Measurements from ENCODE around the gene SYNE2. TPM values are rescaled to one million over a fixed set of nuclear protein-coding genes. Genes with fewer than 3 reads are reported as not detected.

Gene SYNE2
- total and polyA plus RNA-seq, 2 of the 8 experiments (the other 6 are each of a cell fraction or from before 2014, with no cell fraction given), result 32.6 to 46.1 TPM

GRCh38 chr14:63908667-63909264 lies 56.0 kb downstream of the SYNE2 start:
- no peaks in the 10 kb centered on the region for H3K27me3 ChIP-seq (replicated peaks in 1 of 4; ENCODE audit: control insufficient read depth in 3 of 4, extremely low read depth in 1 of 4, insufficient read depth in 3 of 4, low read length in 3 of 4)
- 92% methylated on average over 4 of the region's 4 CpGs; no CpG with 5 or more reads in 1 of the 2 experiments for WGBS, 2 experiments (ENCODE audit: extremely low coverage in 1 of 2, insufficient coverage in 1 of 2, insufficient read length in 1 of 2, insufficient replicate concordance in 2 of 2, low coverage in 1 of 2, low lambda C conversion rate in 2 of 2, missing lambda C conversion rate in 1 of 2)

More at GRCh38 chr14:63908667-63909264, 56.0 kb downstream of the SYNE2 start:
- Histone ChIP-seq H3K4me2 (ENCODE audit: insufficient read depth in 1 of 2, low read depth in 2 of 2, low read length in 2 of 2) (no peak overlapping the region), H3K18ac (ENCODE audit: extremely low read depth, low read length) (no peak overlapping the region), H3K36me3 (ENCODE audit: control insufficient read depth in 2 of 4, insufficient read depth in 4 of 4, low read length in 3 of 4) (no peaks in the 10 kb centered on the region; a peak in 1 of 8 replicates), H3K9ac (replicated peaks in 1 of 4; ENCODE audit: extremely low read depth in 1 of 4, low read depth in 3 of 4, low read length in 3 of 4) (no peak overlapping the region), H3K4ac (replicated peaks; ENCODE audit: insufficient read length, low read depth, low read length) (no peak overlapping the region), H3K4me3 (ENCODE audit: extremely low read depth in 1 of 4, insufficient read depth in 2 of 4, low read depth in 3 of 4, low read length in 4 of 4) (no peak overlapping the region), H2AFZ (ENCODE audit: low read length) (no peak overlapping the region), H3K23ac (ENCODE audit: insufficient read length) (no peak overlapping the region), H3K79me2 (ENCODE audit: control insufficient read depth in 1 of 2, insufficient read depth in 2 of 2, low read length in 2 of 2) (peaks cover 0 to 29% of the 10 kb centered on the region in 2 experiments; a peak in 2 of 4 replicates), H2BK15ac (ENCODE audit: low read length) (no peak overlapping the region), H3K27ac (ENCODE audit: low read depth, low read length) (no peak overlapping the region), H3K56ac (replicated peaks; ENCODE audit: insufficient read length, low read depth, low read length) (no peak overlapping the region), H2BK5ac (ENCODE audit: low read depth, low read length) (no peak overlapping the region), H4K8ac (ENCODE audit: extremely low read depth, insufficient read depth, low read length) (no peak overlapping the region), H2AK5ac (ENCODE audit: low read depth, low read length) (no peak overlapping the region), H3K14ac (ENCODE audit: insufficient read length) (no peak overlapping the region), H3K9me3 (ENCODE audit: insufficient read depth in 2 of 2, low read depth in 1 of 2, low read length in 1 of 2) (no peaks in the 10 kb centered on the region), H3K4me1 (replicated peaks in 1 of 4; ENCODE audit: control insufficient read depth in 3 of 4, insufficient read depth in 4 of 4, low read length in 3 of 4) (peaks cover 0 to 4% (median under 1%) of the 10 kb centered on the region in 4 experiments; a peak in 1 of 7 replicates), H4K91ac (replicated peaks; ENCODE audit: insufficient read length, low read length) (no peak overlapping the region), H3K79me1 (ENCODE audit: low read depth, low read length) (0 out of 2 replicates have a peak, but pooled peaks cover 2% of the 10 kb centered on the region), H4K5ac (ENCODE audit: insufficient read length, low read depth, low read length) (no peak overlapping the region), H2BK12ac (ENCODE audit: low read depth, low read length) (no peak overlapping the region), H2BK120ac (replicated peaks; ENCODE audit: low read depth, low read length) (no peak overlapping the region), H4K20me1 (replicated peaks in 1 of 2; ENCODE audit: control insufficient read depth in 1 of 2, insufficient read depth in 2 of 2, low read length in 2 of 2) (no peaks in the 10 kb centered on the region), H2BK20ac (ENCODE audit: low read length) (no peak overlapping the region), H3K23me2 (ENCODE audit: low read depth, low read length) (no peaks in the 10 kb centered on the region)
- CTCF ChIA-PET (ENCODE audit: partially characterized antibody), result interaction anchor here (1.0 kb wide), 2 partner anchors 14 to 18 kb away, joined by 3 to 4 read pairs; no protein-coding TSS in a partner anchor
- TF ChIP-seq USF2 (IDR thresholded peaks at IDR 0.05; ENCODE audit: low read length), result no peak
- TF ChIP-seq EZH2 (IDR thresholded peaks at IDR 0.05; ENCODE audit: low read depth, low read length, severe bottlenecking), result no peak
- no peak for TF ChIP-seq CBX5 (IDR thresholded peaks at IDR 0.05; ENCODE audit: low read depth, low read length)
- POLR2A ChIA-PET (ENCODE audit: partially characterized antibody), result interaction anchor here (0.6 to 1.3 kb wide), 2 partner anchors 18 to 424 kb away, joined by 3 to 4 read pairs; no protein-coding TSS in a partner anchor
- DNase-seq (ENCODE audit: low read depth in 1 of 2, low spot score in 2 of 2) (no peak), FAIRE-seq (no peak)

Data from H1 (cell line).